GM12878 (cell line): Measurements from ENCODE around the gene CCNL1. TPM values are rescaled to one million over a fixed set of nuclear protein-coding genes. Genes with fewer than 3 reads are reported as not detected.
A peak's percentile ranks its signal among the peaks of the same experiment; 100 is the strongest.

Source experiments
- ATAC-seq: fragments of 200-7000 bp; cut with Tn5 transposase; 3 replicates; pipeline ENCODE4 v1.9.1; 2020; ENCODE audit warnings: mild to moderate bottlenecking, moderate library complexity
- BruUV-seq: library from RNA; stranded (reverse); fragments of 400-500 nt; replicated peaks from 2 replicates; lab custom pipeline; 2021; lab: Mats Ljungman, UMichigan
- CTCF ChIA-PET: fragments of 300-600 bp; sonication (Branson Sonifier 250); formaldehyde crosslinking; extraction: SDS; loops from one replicate; lab custom pipeline; 2021; ENCODE audit warnings: inconsistent platforms; lab: Yijun Ruan, JAX
- POLR2A ChIA-PET: fragments of 350-600 bp; formaldehyde crosslinking; extraction: SDS; loops from one replicate; lab custom pipeline; 2021; ENCODE audit warnings: inconsistent platforms; lab: Charles Lee
- RAD21 ChIA-PET: fragments of 300-600 bp; sonication (Branson Sonifier 250); formaldehyde crosslinking; loops from one replicate; lab custom pipeline; 2023; ENCODE audit warnings: antibody characterized with exemption; ENCODE audit not compliant: unreplicated experiment; lab: Charles Lee
- SMC1A ChIA-PET: fragments of 300-600 bp; sonication (Branson Sonifier 250); formaldehyde crosslinking; loops from one replicate; lab custom pipeline; 2023; ENCODE audit not compliant: unreplicated experiment, uncharacterized antibody; lab: Charles Lee
- DNase-seq: peaks from one replicate; pipeline ENCODE4 v3.0.0-alpha.2; 2011; ENCODE audit warnings: low read depth, low spot score
- FAIRE-seq: peaks from 3 replicates; lab custom pipeline; 2011; peaks lifted over from hg19 to GRCh38; lab: Jason Lieb, UNC
- H2AFZ ChIP-seq: 2 replicates; pipeline ENCODE4 v1.6.0; 2011; ENCODE audit warnings: low read depth, low read length, control low read depth; ENCODE audit not compliant: control insufficient read depth
- H3K27ac ChIP-seq: 2 replicates; pipeline ENCODE4 v1.5.1; 2011; ENCODE audit warnings: control low read depth; ENCODE audit not compliant: control insufficient read depth, insufficient read depth
- H3K27me3 ChIP-seq, 2 experiments: replicated peaks in 1 of 2; 2 replicates each; pipeline versions ENCODE4 v1.6.0 to v1.6.1; 2011; ENCODE audit warnings: low read length in 1 of 2; ENCODE audit not compliant: control insufficient read depth in 2 of 2, insufficient read depth in 2 of 2
- H3K36me3 ChIP-seq, 2 experiments: 2 replicates each; pipeline ENCODE4 v1.5.1; 2011; ENCODE audit warnings: low read length in 1 of 2; ENCODE audit not compliant: control insufficient read depth in 2 of 2, insufficient read depth in 2 of 2
- H3K4me1 ChIP-seq: 2 replicates; pipeline ENCODE4 v1.6.1; 2011; ENCODE audit warnings: mild to moderate bottlenecking, low read length, moderate library complexity, mixed read lengths; ENCODE audit not compliant: control insufficient read depth, insufficient read depth
- H3K4me2 ChIP-seq: 2 replicates; pipeline ENCODE4 v1.6.0; 2011; ENCODE audit warnings: control low read depth; ENCODE audit not compliant: control insufficient read depth, insufficient read depth
- H3K4me3 ChIP-seq: fragments of 200-600 bp; sonication (generic); 2 replicates; pipeline ENCODE4 v1.5.1; 2016
- H3K79me2 ChIP-seq: 2 replicates; pipeline ENCODE4 v1.6.0; 2011; ENCODE audit warnings: low read length; ENCODE audit not compliant: control insufficient read depth, insufficient read depth
- H3K9ac ChIP-seq: 2 replicates; pipeline ENCODE4 v1.8.0; 2011; ENCODE audit warnings: low read length, control low read depth, mixed read lengths; ENCODE audit not compliant: control insufficient read depth, insufficient read depth
- H3K9me3 ChIP-seq: replicated peaks from 3 replicates; pipeline ENCODE4 v1.5.1; 2011; ENCODE audit warnings: mild to moderate bottlenecking, low read length; ENCODE audit not compliant: control insufficient read depth, insufficient read depth
- H4K20me1 ChIP-seq: 2 replicates; pipeline ENCODE4 v1.6.0; 2011; ENCODE audit not compliant: control insufficient read depth, insufficient read depth
- ATF3 ChIP-seq: IDR thresholded peaks from 2 replicates; pipeline ENCODE4 v1.6.1; 2011; ENCODE audit warnings: low read depth, mild to moderate bottlenecking, low read length, moderate library complexity, borderline replicate concordance; ENCODE audit errors: extremely low read depth
- MXI1 ChIP-seq: fragments of 150-350 bp; IDR thresholded peaks from 2 replicates; pipeline ENCODE4 v1.6.1; 2011; ENCODE audit warnings: low read depth, mild to moderate bottlenecking, inconsistent platforms, low read length, improper control_type of control experiment
- RFX5 ChIP-seq: IDR thresholded peaks from 2 replicates; pipeline ENCODE4 v1.6.1; 2011; ENCODE audit warnings: low read depth, low read length, improper control_type of control experiment
- TBL1XR1 ChIP-seq: IDR thresholded peaks from 2 replicates; pipeline ENCODE4 v1.6.1; 2012; ENCODE audit warnings: low read depth, low read length, improper control_type of control experiment
- WGBS: methylation state at CpG from one replicate; pipeline ENCODE4 v1.1.6; 2016; ENCODE audit warnings: low lambda C conversion rate; ENCODE audit not compliant: insufficient replicate concordance, insufficient coverage; ENCODE audit errors: missing lambda C conversion rate; 5-methylcytosine and 5-hydroxymethylcytosine counted together
- in situ Hi-C: fragments of 300-500 bp; cut with MboI; formaldehyde crosslinking; loops from 9 replicates; pipeline ENCODE4 v1.14.3; 2018; ENCODE audit warnings: mixed read lengths
- intact Hi-C: fragments of 100-400 bp; cut with micrococcal nuclease; formaldehyde crosslinking; loops from one replicate; pipeline ENCODE4 v1.14.2; 2022; ENCODE audit not compliant: unreplicated experiment
- polyA plus RNA-seq, 11 experiments: library from polyadenylated mRNA; depleted of rRNA in 4 of 11; unstranded in 6 of 11; stranded (reverse) in 5 of 11; fragments of >200 nt; fragmentation: Nextera tagmentation in 4 of 11; fragmentation: Illumina TruSeq in 1 of 11; extraction: Ambion mirVana in 4 of 11; extraction: Trizol in 1 of 11; gene quantifications; 1 replicate in 1 of 11; 2 replicates in 10 of 11; pipeline versions ENCODE4 v1.2.1 to v1.2.3, GENCODE V29; 2011 to 2016; ENCODE audit warnings: inconsistent platforms in 2 of 11, missing spikeins in 2 of 11, low read depth in 1 of 11
- total RNA-seq, 4 experiments: library from RNA; depleted of rRNA in 3 of 4; stranded (reverse); fragments of >200 nt in 3 of 4; fragmentation: Illumina TruSeq in 1 of 4; extraction: Trizol in 1 of 4; gene quantifications; 2 replicates each; pipeline versions ENCODE4 v1.2.1 to v1.2.3, GENCODE V29; 2013 to 2021

The CCNL1 gene
- total and polyA plus RNA-seq, 10 of the 15 experiments (the other 5 are each of a cell fraction or from before 2014, with no cell fraction given): 22.2 to 174 (median 115) TPM

- Histone ChIP-seq H3K4me2 (peak overlapping the region; percentile 42; the same call in 1 of the 2 replicates), H3K27ac (peak overlapping the region; percentile 44), H2AFZ (peak overlapping the region; percentile 74), H3K4me3 (no peak overlapping the region), H4K20me1 (no peaks in the 10 kb centered on the region), H3K36me3 (no peaks in the 10 kb centered on the region; a peak in 1 of 4 replicates), H3K79me2 (no peaks in the 10 kb centered on the region), H3K9me3 (no peaks in the 10 kb centered on the region), H3K27me3 (no peaks in the 10 kb centered on the region), H3K4me1 (peaks cover 34% of the 10 kb centered on the region), H3K9ac (0 out of 2 replicates have a peak overlapping the region, but pooled peaks have one; percentile 14)
- BruUV-seq: no TSS peak
- DNase-seq (no peak), FAIRE-seq (no peak), ATAC-seq (no peak)
- RAD21 ChIA-PET: interaction anchor here (0.8 to 13.8 kb wide), 3 partner anchors 27 to 39 kb away, joined by 4 to 153 read pairs (median 5); no protein-coding TSS in a partner anchor
- in situ Hi-C loops: loop anchor here (25.0 kb wide), 1 partner anchor 968 kb away; no protein-coding TSS in a partner anchor
- WGBS: 22% methylated on average over 20 of the region's 20 CpGs
- SMC1A ChIA-PET: interaction anchor here (0.9 to 10.3 kb wide), 6 partner anchors 14 to 454 kb away, joined by 3 to 85 read pairs (median 6); no protein-coding TSS in a partner anchor
- intact Hi-C loops: no loop called here
- CTCF ChIA-PET: interaction anchor here (0.7 to 32.0 kb wide), 4 partner anchors 9 to 406 kb away, joined by 3 to 939 read pairs (median 4); no protein-coding TSS in a partner anchor
- POLR2A ChIA-PET: interaction anchor here (1.5 kb wide), 1 partner anchor 41 kb away, joined by 5 read pairs; no protein-coding TSS in a partner anchor
- TF ChIP-seq TBL1XR1 (no peak), RFX5 (no peak), MXI1 (no peak), ATF3 (no peak)
Measured at GRCh38 chr3:157129803-157130466, 30.0 kb downstream of the CCNL1 start.
